Small intestine (tissue), 7 donors: ENCODE results near the gene RGS6. TPM values are rescaled to one million over a fixed set of nuclear protein-coding genes. Genes with fewer than 3 reads are reported as not detected.

ENCODE experiments used
- DNase-seq, 2 donors: peaks; one replicate each; pipeline versions ENCODE4 v3.0.0 to v3.0.0-alpha.2; 2013
- FAIRE-seq: peaks from 2 replicates; lab custom pipeline; 2012; peaks lifted over from hg19 to GRCh38; lab: Jason Lieb, UNC
- H3K27ac ChIP-seq, 3 donors: one replicate each; pipeline ENCODE4 v1.5.1; 2013; ENCODE audit warnings: low read length in 2 of 3, mild to moderate bottlenecking in 2 of 3, control low read depth in 1 of 3, inconsistent platforms in 1 of 3, low read depth in 1 of 3, moderate library complexity in 1 of 3
- H3K27me3 ChIP-seq, 3 donors: one replicate each; pipeline ENCODE4 v1.6.1; 2013; ENCODE audit warnings: low read length in 3 of 3, inconsistent platforms in 1 of 3; ENCODE audit not compliant: control insufficient read depth in 3 of 3, insufficient read depth in 3 of 3
- H3K36me3 ChIP-seq, 3 donors: one replicate each; pipeline ENCODE4 v1.6.1; 2013; ENCODE audit warnings: low read length in 3 of 3, inconsistent platforms in 1 of 3, low read depth in 1 of 3, mild to moderate bottlenecking in 1 of 3, moderate library complexity in 1 of 3; ENCODE audit not compliant: control insufficient read depth in 3 of 3, insufficient read depth in 2 of 3
- H3K4me1 ChIP-seq, 3 donors: one replicate each; pipeline ENCODE4 v1.6.1; 2013; ENCODE audit warnings: low read length in 2 of 3, inconsistent platforms in 1 of 3, low read depth in 1 of 3, mild to moderate bottlenecking in 1 of 3, moderate library complexity in 1 of 3; ENCODE audit not compliant: control insufficient read depth in 3 of 3, insufficient read depth in 2 of 3
- H3K4me3 ChIP-seq, 3 donors: one replicate each; pipeline ENCODE4 v1.5.1; 2013; ENCODE audit warnings: low read length in 3 of 3, control low read depth in 1 of 3, inconsistent platforms in 1 of 3, low read depth in 1 of 3, mild to moderate bottlenecking in 1 of 3, moderate library complexity in 1 of 3
- H3K9me3 ChIP-seq, 2 donors: one replicate each; pipeline ENCODE4 v1.6.1; 2013; ENCODE audit warnings: low read depth in 1 of 2, low read length in 1 of 2; ENCODE audit not compliant: control insufficient read depth in 2 of 2, insufficient read depth in 1 of 2
- WGBS, 3 donors: extraction: QIAGEN DNeasy Blood & Tissue Kit; methylation state at CpG; one replicate each; pipeline ENCODE4 v1.1.7; 2013; 5-methylcytosine and 5-hydroxymethylcytosine counted together
- polyA plus RNA-seq, 4 donors: library from polyadenylated mRNA; stranded (reverse) in 3 of 4; unstranded in 1 of 4; fragments of 200-250 nt in 3 of 4; fragments of 120-200 nt in 1 of 4; gene quantifications; one replicate each; pipeline versions ENCODE4 v1.2.1 to v1.2.3, GENCODE V29; 2013
- donor health status: healthy with polysubstance abuse.
- donor health status: control.
- donor health status: control.
- donor health status: Bipolar disorder and iron deficiency.
- donor health status: healthy.

Gene RGS6
- polyA plus RNA-seq, 4 donors = 0.54 to 2.1 (median 0.58) TPM; not detected in 1

DNA sequence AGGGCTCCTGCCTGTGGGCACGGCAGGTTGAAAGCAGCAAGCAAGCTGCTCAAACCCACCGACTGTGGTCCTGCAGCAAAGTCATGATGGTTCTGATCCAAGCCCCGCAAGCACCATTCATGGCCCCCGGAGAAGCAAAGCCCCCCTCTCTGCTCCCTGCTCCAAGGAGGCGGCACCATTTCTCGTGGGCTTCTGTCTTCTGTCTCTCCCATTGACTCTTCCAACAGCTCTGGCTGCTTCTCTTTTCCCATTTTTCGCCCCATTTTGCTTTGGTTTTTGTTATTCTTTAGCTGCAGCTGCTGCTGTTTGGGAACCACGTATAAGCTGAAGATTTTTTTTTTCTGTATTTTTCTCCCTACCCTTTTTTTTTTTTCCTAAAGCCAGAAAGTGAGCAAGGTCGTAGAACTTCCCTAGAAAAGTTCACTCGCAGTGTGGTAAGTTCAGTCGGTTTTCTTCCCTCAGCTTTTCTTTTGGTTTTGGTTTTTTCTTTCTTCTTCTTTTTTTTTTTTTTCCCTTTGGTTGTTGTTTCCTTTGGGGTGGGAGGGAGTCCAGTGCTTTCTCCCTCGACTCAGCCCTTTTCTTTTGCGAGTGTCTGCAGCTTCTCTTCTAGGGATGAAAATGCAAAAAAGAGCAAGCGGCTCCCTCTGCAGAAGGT is 607.6 kb downstream of the RGS6 start:
- DNase-seq (no peak), FAIRE-seq (no peak)
- no peak overlapping the region for H3K27ac ChIP-seq
- H3K27me3 ChIP-seq = peaks cover 0 to 2% (median 0%) of the 10 kb centered on the region in 3 donors
- peaks cover 0 to 4% (median 0%) of the 10 kb centered on the region in 3 donors for H3K4me1 ChIP-seq
- peaks cover 0 to 2% of the 10 kb centered on the region in 2 donors for H3K9me3 ChIP-seq
- WGBS, 3 donors = 68 to 79% (median 79%) methylated on average over 14 of the region's 14 CpGs
- H3K4me3 ChIP-seq = no peak overlapping the region
- H3K36me3 ChIP-seq = no peaks in the 10 kb centered on the region

- no peaks in the 10 kb centered on the region for H3K36me3 ChIP-seq
- no peak for DNase-seq
- 90 to 97% (median 95%) methylated on average over 6 of the region's 6 CpGs for WGBS, 3 donors
- H3K27ac ChIP-seq = no peak overlapping the region
- no peaks in the 10 kb centered on the region for H3K9me3 ChIP-seq
- no peak for FAIRE-seq
- H3K4me3 ChIP-seq = no peak overlapping the region
- peaks cover 0 to 2% (median 0%) of the 10 kb centered on the region in 3 donors for H3K27me3 ChIP-seq
- peaks cover 0 to 6% (median 0%) of the 10 kb centered on the region in 3 donors for H3K4me1 ChIP-seq
Measured at GRCh38 chr14:72540836-72541235, 608.6 kb downstream of the RGS6 start.

- FAIRE-seq (no peak), DNase-seq (no peak)
- 82 to 88% (median 85%) methylated on average over 8 of the region's 8 CpGs for WGBS, 3 donors
- peaks cover 0 to 2% (median 0%) of the 10 kb centered on the region in 3 donors for H3K27me3 ChIP-seq
- no peaks in the 10 kb centered on the region for H3K36me3 ChIP-seq
- H3K27ac ChIP-seq = no peak overlapping the region
- peaks cover 0 to 6% (median 0%) of the 10 kb centered on the region in 3 donors for H3K4me1 ChIP-seq
- no peak overlapping the region for H3K4me3 ChIP-seq
- no peaks in the 10 kb centered on the region for H3K9me3 ChIP-seq
Measured at GRCh38 chr14:72541546-72541945, 609.3 kb downstream of the RGS6 start.

- Histone ChIP-seq H3K4me1 (peaks cover 0 to 6% (median 0%) of the 10 kb centered on the region in 3 donors), H3K27me3 (peaks cover 0 to 2% (median 0%) of the 10 kb centered on the region in 3 donors), H3K27ac (no peak overlapping the region), H3K36me3 (no peaks in the 10 kb centered on the region), H3K9me3 (no peaks in the 10 kb centered on the region), H3K4me3 (no peak overlapping the region)
- no peak for DNase-seq
- FAIRE-seq = no peak
- WGBS, 3 donors = 79 to 93% (median 83%) methylated on average over 1 of the region's 1 CpG
Measured at GRCh38 chr14:72543341-72543740, 611.1 kb downstream of the RGS6 start.

DNA sequence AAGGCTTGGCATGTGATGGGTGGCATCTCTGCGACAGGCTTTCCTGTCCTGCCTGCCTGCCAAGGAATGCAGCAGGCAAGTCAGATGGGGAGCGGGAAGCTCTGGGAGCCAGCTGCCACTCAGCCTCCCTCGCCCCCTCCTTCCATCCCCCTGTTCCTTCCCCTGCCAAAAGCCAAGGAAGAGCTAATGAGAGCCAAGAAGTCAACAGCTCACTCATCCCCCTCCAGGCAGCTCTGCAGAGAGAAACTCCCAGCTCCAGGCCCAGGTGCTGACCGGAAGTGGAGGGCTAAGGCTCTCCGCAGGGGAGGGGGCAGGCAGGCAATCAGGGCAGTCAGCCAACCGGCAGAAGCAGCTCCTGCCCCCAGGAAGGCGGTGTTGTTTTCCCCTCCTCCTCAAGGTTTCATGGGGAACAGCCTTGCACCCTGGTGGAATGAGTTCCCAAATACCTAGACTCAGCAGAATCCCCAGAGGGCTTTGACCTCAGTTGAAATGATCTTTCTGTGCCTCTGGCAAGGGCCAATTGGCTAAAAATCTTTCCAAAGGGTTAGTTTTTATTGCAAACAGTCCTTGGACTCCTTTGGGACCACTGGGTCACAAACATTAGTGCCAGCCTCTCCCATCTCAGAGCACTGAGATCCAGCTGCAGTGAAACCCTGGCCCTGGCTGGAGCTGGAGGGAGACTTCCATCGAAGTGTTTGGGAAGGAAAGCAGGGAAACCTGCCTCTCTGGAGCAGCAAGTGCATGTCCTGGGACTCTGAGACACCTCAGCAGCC is 612.6 kb downstream of the RGS6 start:
- no peak overlapping the region for H3K27ac ChIP-seq
- H3K4me3 ChIP-seq = no peak overlapping the region
- no peaks in the 10 kb centered on the region for H3K36me3 ChIP-seq
- 55 to 70% (median 64%) methylated on average over 8 of the region's 8 CpGs for whole genome bisulfite sequencing, 3 donors
- FAIRE-seq = no peak
- peaks cover 0 to 6% (median 0%) of the 10 kb centered on the region in 3 donors for H3K4me1 ChIP-seq
- H3K27me3 ChIP-seq = peaks cover 0 to 2% (median 0%) of the 10 kb centered on the region in 3 donors
- DNase-seq = no peak
- no peaks in the 10 kb centered on the region for H3K9me3 ChIP-seq

DNA sequence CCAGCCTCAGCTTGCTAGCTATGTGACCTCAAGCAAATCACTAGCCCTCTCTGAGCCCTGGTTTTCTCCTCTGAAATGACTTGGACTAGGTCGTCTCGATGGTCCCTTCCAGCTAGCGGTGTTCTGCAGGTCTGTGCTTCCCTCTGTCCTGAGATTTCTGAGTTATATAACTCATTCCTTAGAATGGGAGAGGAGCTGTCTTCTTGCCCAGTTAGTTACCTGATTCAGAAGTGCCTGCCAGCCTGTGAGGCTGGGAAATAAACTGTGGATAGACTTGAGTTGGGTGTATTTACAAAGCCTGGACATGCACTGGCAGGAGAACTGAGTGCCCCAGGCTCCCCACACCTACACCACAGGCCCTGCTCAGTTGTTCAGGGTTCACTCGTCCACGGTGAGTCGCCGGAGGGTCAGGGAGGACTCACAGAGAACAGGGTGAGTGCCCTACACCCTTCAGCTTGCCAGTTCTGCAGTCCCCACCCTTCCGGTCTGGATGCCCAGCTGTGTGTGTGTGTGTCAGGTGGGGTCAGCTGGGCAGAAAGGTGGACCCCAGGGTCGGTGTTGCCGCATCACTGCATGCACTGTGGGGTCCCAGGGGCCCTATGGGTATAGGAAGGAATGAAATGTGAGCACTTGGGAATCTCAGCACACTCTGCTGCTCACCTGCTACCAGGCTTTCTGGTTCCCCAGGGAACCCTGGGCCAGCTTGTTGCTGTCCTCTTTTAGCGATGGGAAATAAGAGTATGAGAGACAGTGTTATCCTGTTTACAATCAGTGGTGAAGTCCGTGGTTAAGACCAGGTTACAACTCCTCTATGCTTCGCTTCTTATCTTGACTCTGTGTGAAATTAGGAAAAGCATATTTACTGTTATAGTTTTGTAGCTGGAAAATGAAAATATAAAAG is 613.4 kb downstream of the RGS6 start:
- Histone ChIP-seq H3K9me3 (no peaks in the 10 kb centered on the region), H3K27ac (no peak overlapping the region), H3K36me3 (no peaks in the 10 kb centered on the region), H3K27me3 (peaks cover 0 to 4% (median 0%) of the 10 kb centered on the region in 3 donors), H3K4me1 (peaks cover 0 to 6% (median 0%) of the 10 kb centered on the region in 3 donors), H3K4me3 (no peak overlapping the region)
- DNase-seq = no peak
- no peak for FAIRE-seq
- 61 to 77% (median 61%) methylated on average over 13 of the region's 13 CpGs for WGBS, 3 donors

GRCh38 chr14:72546344-72547016 is 614.3 kb downstream of the RGS6 start:
- Histone ChIP-seq H3K9me3 (no peaks in the 10 kb centered on the region), H3K27me3 (peaks cover 0 to 3% (median 0%) of the 10 kb centered on the region in 3 donors), H3K4me1 (peaks cover 0 to 6% (median 0%) of the 10 kb centered on the region in 3 donors), H3K36me3 (no peaks in the 10 kb centered on the region), H3K4me3 (no peak overlapping the region), H3K27ac (no peak overlapping the region)
- no peak for DNase-seq
- no peak for FAIRE-seq
- WGBS, 3 donors = 71 to 83% (median 79%) methylated on average over 16 of the region's 16 CpGs
